Hepatocyte (in vitro differentiated cells): ENCODE results near the gene KCNQ5. TPM values are rescaled to one million over a fixed set of nuclear protein-coding genes. Genes with fewer than 3 reads are reported as not detected.

ENCODE experiments used
- DNase-seq: peaks from one replicate; pipeline ENCODE4 v3.0.0-alpha.2; 2016; ENCODE audit warnings: low spot score
- H2AFZ ChIP-seq: fragments of 200-600 bp; sonication (generic); 2 replicates; pipeline ENCODE4 v1.6.0; 2016; ENCODE audit warnings: antibody characterized with exemption, mild to moderate bottlenecking
- H3K27ac ChIP-seq: fragments of 200-600 bp; sonication (generic); 2 replicates; pipeline ENCODE4 v1.5.1; 2016; ENCODE audit warnings: mild to moderate bottlenecking
- H3K27me3 ChIP-seq: fragments of 200-600 bp; sonication (generic); 2 replicates; pipeline ENCODE4 v1.6.1; 2016
- H3K36me3 ChIP-seq: fragments of 200-600 bp; sonication (generic); replicated peaks from 2 replicates; pipeline ENCODE4 v1.5.1; 2016; ENCODE audit warnings: low read depth; ENCODE audit not compliant: insufficient read depth
- H3K4me1 ChIP-seq: fragments of 200-600 bp; sonication (generic); 2 replicates; pipeline ENCODE4 v1.5.1; 2016; ENCODE audit warnings: mild to moderate bottlenecking, moderate library complexity; ENCODE audit not compliant: insufficient read depth
- H3K4me2 ChIP-seq: fragments of 200-600 bp; sonication (generic); 2 replicates; pipeline ENCODE4 v1.6.0; 2016
- H3K4me3 ChIP-seq: fragments of 200-600 bp; sonication (generic); 2 replicates; pipeline ENCODE4 v1.5.1; 2016; ENCODE audit warnings: mild to moderate bottlenecking
- H3K79me2 ChIP-seq: fragments of 200-600 bp; sonication (generic); 2 replicates; pipeline ENCODE4 v1.6.0; 2017; ENCODE audit warnings: mild to moderate bottlenecking
- H3K9me2 ChIP-seq: fragments of 200-600 bp; sonication (generic); replicated peaks from 2 replicates; pipeline ENCODE4 v1.6.0; 2017; ENCODE audit warnings: mild to moderate bottlenecking; ENCODE audit not compliant: insufficient read depth
- H3K9me3 ChIP-seq: fragments of 200-600 bp; sonication (generic); 2 replicates; pipeline ENCODE4 v1.5.1; 2016; ENCODE audit warnings: low read depth, mild to moderate bottlenecking
- H4K20me1 ChIP-seq: fragments of 200-600 bp; sonication (generic); 2 replicates; pipeline ENCODE4 v1.6.0; 2016; ENCODE audit warnings: mild to moderate bottlenecking; ENCODE audit not compliant: insufficient read depth, poor library complexity, severe bottlenecking
- EZH2 ChIP-seq: fragments of 200-600 bp; sonication (generic); IDR thresholded peaks from 2 replicates; pipeline ENCODE4 v1.6.1; 2016; ENCODE audit warnings: antibody characterized with exemption, mild to moderate bottlenecking, borderline replicate concordance
- EZH2phosphoT487 ChIP-seq: fragments of 200-600 bp; sonication (generic); IDR thresholded peaks from one replicate; pipeline ENCODE4 v1.6.1; 2018; ENCODE audit warnings: antibody characterized with exemption, mild to moderate bottlenecking, low read depth, moderate library complexity; ENCODE audit not compliant: unreplicated experiment, severe bottlenecking
- WGBS: methylation state at CpG from one replicate; pipeline ENCODE4 v1.1.6; 2016; ENCODE audit warnings: low lambda C conversion rate; ENCODE audit errors: missing lambda C conversion rate; 5-methylcytosine and 5-hydroxymethylcytosine counted together
- polyA plus RNA-seq: library from polyadenylated mRNA; unstranded; fragments of >200 nt; fragmentation: Nextera tagmentation; extraction: Ambion mirVana; gene quantifications from 2 replicates; pipeline ENCODE4 v1.2.1, GENCODE V29; 2016
- total RNA-seq: library from RNA; depleted of rRNA; stranded (reverse); fragments of >200 nt; gene quantifications from 2 replicates; pipeline ENCODE4 v1.2.3, GENCODE V29; 2014
- TF ChIP-seq, protein P1 (sequence below): fragments of 200-600 bp; sonication (generic); IDR thresholded peaks from 2 replicates; pipeline ENCODE4 v1.5.1; 2016; ENCODE audit warnings: antibody characterized with exemption, mild to moderate bottlenecking; ENCODE audit not compliant: poor library complexity

The KCNQ5 gene
- total and polyA plus RNA-seq, 2 experiments from 2014 or later, result 1.6 to 2.0 TPM

GRCh38 chr6:73074175-73074574 is 452.3 kb downstream of the KCNQ5 start:
- TF ChIP-seq EZH2 (no peak), EZH2phosphoT487 (no peak)
- TF ChIP-seq, protein P1, sequence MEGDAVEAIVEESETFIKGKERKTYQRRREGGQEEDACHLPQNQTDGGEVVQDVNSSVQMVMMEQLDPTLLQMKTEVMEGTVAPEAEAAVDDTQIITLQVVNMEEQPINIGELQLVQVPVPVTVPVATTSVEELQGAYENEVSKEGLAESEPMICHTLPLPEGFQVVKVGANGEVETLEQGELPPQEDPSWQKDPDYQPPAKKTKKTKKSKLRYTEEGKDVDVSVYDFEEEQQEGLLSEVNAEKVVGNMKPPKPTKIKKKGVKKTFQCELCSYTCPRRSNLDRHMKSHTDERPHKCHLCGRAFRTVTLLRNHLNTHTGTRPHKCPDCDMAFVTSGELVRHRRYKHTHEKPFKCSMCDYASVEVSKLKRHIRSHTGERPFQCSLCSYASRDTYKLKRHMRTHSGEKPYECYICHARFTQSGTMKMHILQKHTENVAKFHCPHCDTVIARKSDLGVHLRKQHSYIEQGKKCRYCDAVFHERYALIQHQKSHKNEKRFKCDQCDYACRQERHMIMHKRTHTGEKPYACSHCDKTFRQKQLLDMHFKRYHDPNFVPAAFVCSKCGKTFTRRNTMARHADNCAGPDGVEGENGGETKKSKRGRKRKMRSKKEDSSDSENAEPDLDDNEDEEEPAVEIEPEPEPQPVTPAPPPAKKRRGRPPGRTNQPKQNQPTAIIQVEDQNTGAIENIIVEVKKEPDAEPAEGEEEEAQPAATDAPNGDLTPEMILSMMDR, result no peak
- no peak overlapping the region for H3K27ac ChIP-seq
- H3K9me2 ChIP-seq, result no peaks in the 10 kb centered on the region
- H2AFZ ChIP-seq, result no peak overlapping the region
- no peak overlapping the region for H3K4me2 ChIP-seq
- no peaks in the 10 kb centered on the region for H3K9me3 ChIP-seq
- H3K36me3 ChIP-seq, result no peaks in the 10 kb centered on the region
- WGBS, result 83% methylated on average over 1 of the region's 1 CpG
- H3K27me3 ChIP-seq, result no peaks in the 10 kb centered on the region
- no peak overlapping the region for H3K4me3 ChIP-seq
- no peaks in the 10 kb centered on the region for H4K20me1 ChIP-seq
- no peaks in the 10 kb centered on the region for H3K4me1 ChIP-seq
- H3K79me2 ChIP-seq, result no peaks in the 10 kb centered on the region
- no peak for DNase-seq

- no peak overlapping the region for H3K4me3 ChIP-seq
- H3K36me3 ChIP-seq, result no peaks in the 10 kb centered on the region
- no peaks in the 10 kb centered on the region for H3K9me3 ChIP-seq
- H2AFZ ChIP-seq, result no peak overlapping the region
- DNase-seq, result no peak
- no peak overlapping the region for H3K27ac ChIP-seq
- H3K27me3 ChIP-seq, result no peaks in the 10 kb centered on the region
- H3K9me2 ChIP-seq, result no peaks in the 10 kb centered on the region
- no peaks in the 10 kb centered on the region for H3K79me2 ChIP-seq
- H4K20me1 ChIP-seq, result no peaks in the 10 kb centered on the region
- H3K4me1 ChIP-seq, result no peaks in the 10 kb centered on the region
- no peak overlapping the region for H3K4me2 ChIP-seq
- TF ChIP-seq EZH2phosphoT487 (no peak), EZH2 (no peak)
- TF ChIP-seq, protein P1, result no peak
Measured at GRCh38 chr6:73076211-73076954, 454.5 kb downstream of the KCNQ5 start.

GRCh38 chr6:73078333-73078862 is 456.5 kb downstream of the KCNQ5 start:
- H3K9me3 ChIP-seq, result no peaks in the 10 kb centered on the region
- DNase-seq, result no peak
- 74% methylated on average over 1 of the region's 1 CpG for WGBS
- H3K27ac ChIP-seq, result no peak overlapping the region
- no peaks in the 10 kb centered on the region for H3K36me3 ChIP-seq
- no peak overlapping the region for H3K4me2 ChIP-seq
- no peaks in the 10 kb centered on the region for H3K79me2 ChIP-seq
- H3K4me1 ChIP-seq, result no peaks in the 10 kb centered on the region
- H3K4me3 ChIP-seq, result no peak overlapping the region
- no peak overlapping the region for H2AFZ ChIP-seq
- H3K27me3 ChIP-seq, result no peaks in the 10 kb centered on the region
- H4K20me1 ChIP-seq, result no peaks in the 10 kb centered on the region
- H3K9me2 ChIP-seq, result no peaks in the 10 kb centered on the region
- TF ChIP-seq EZH2phosphoT487, result no peak
- TF ChIP-seq, protein P1, result no peak
- TF ChIP-seq EZH2, result no peak
